K562 (cell line): ENCODE measurements around the gene NDRG4. TPM values are rescaled to one million over a fixed set of nuclear protein-coding genes. Genes with fewer than 3 reads are reported as not detected.

Experiments
- ATAC-seq: fragments of 200-7000 bp; cut with Tn5 transposase; 3 replicates; pipeline ENCODE4 v1.9.1; 2020; ENCODE audit warnings: moderate library complexity
- BruUV-seq: library from RNA; stranded (reverse); fragments of 400-500 nt; replicated peaks from 2 replicates; lab custom pipeline; 2021; lab: Mats Ljungman, UMichigan
- CTCF ChIA-PET: fragments of 300-600 bp; formaldehyde crosslinking; extraction: SDS; loops from one replicate; lab custom pipeline; 2021; ENCODE audit warnings: low intra/inter-chr PET ratio; lab: Yijun Ruan, JAX
- POLR2A ChIA-PET: fragments of 300-600, 350-650 bp; sonication (Branson Sonifier 250); formaldehyde crosslinking; extraction: SDS; loops from one replicate; lab custom pipeline; 2021; ENCODE audit warnings: antibody characterized with exemption, inconsistent platforms; lab: Yijun Ruan, JAX
- DNase-seq, 4 experiments: peaks; one replicate each; pipeline versions ENCODE4 v3.0.0 to v3.0.0-alpha.2; 2011 to 2018; ENCODE audit warnings: low spot score in 3 of 4, mixed read lengths in 3 of 4; ENCODE audit errors: extremely low read depth in 1 of 4
- FAIRE-seq: peaks from 2 replicates; lab custom pipeline; 2011; peaks lifted over from hg19 to GRCh38; lab: Jason Lieb, UNC
- H2AFZ ChIP-seq: 2 replicates; pipeline ENCODE4 v1.6.0; 2011; ENCODE audit warnings: low read depth, low read length, control low read depth, inconsistent platforms
- H3K27ac ChIP-seq: fragments of 200-600 bp; 3 replicates; pipeline ENCODE4 v1.8.0; 2011; ENCODE audit warnings: low read depth, mild to moderate bottlenecking, control low read depth, inconsistent platforms, low read length, moderate library complexity, mixed read lengths; ENCODE audit errors: extremely low read depth
- H3K27me3 ChIP-seq, 2 experiments: fragments of 300-600 bp in 1 of 2; 2 replicates in 1 of 2; 3 replicates in 1 of 2; pipeline versions ENCODE4 v1.6.0 to v1.8.0; 2011; ENCODE audit warnings: inconsistent platforms in 2 of 2, low read length in 2 of 2, mild to moderate bottlenecking in 1 of 2, mixed read lengths in 1 of 2, moderate library complexity in 1 of 2; ENCODE audit not compliant: control insufficient read depth in 2 of 2, insufficient read depth in 2 of 2
- H3K36me3 ChIP-seq: fragments of 300-600 bp; 3 replicates; pipeline ENCODE4 v1.8.0; 2011; ENCODE audit warnings: mild to moderate bottlenecking, low read length, inconsistent platforms; ENCODE audit not compliant: control insufficient read depth, insufficient read depth
- H3K4me1 ChIP-seq, 2 experiments: fragments of 200-600 bp in 1 of 2; replicated peaks in 1 of 2; 2 replicates in 1 of 2; 3 replicates in 1 of 2; pipeline versions ENCODE4 v1.5.1 to v1.8.0; 2011; ENCODE audit warnings: inconsistent platforms in 2 of 2, low read length in 2 of 2, mild to moderate bottlenecking in 1 of 2, mixed read lengths in 1 of 2, moderate library complexity in 1 of 2; ENCODE audit not compliant: control insufficient read depth in 2 of 2, insufficient read depth in 2 of 2
- H3K4me2 ChIP-seq: 2 replicates; pipeline ENCODE4 v1.6.1; 2011; ENCODE audit warnings: low read length, control low read depth, inconsistent platforms, mixed read lengths; ENCODE audit not compliant: insufficient read depth
- H3K4me3 ChIP-seq: fragments of 200-600 bp; sonication (generic), shearing (Covaris generic); 2 replicates; pipeline ENCODE4 v1.5.1; 2016; ENCODE audit warnings: control low read depth, inconsistent platforms
- H3K79me2 ChIP-seq: fragments of 200-600 bp; 3 replicates; pipeline ENCODE4 v1.8.0; 2011; ENCODE audit warnings: low read length, inconsistent platforms; ENCODE audit not compliant: control insufficient read depth, insufficient read depth
- H3K9ac ChIP-seq, 2 experiments: 2 replicates each; pipeline versions ENCODE4 v1.6.0 to v1.6.1; 2011; ENCODE audit warnings: low read depth in 2 of 2, low read length in 2 of 2, control low read depth in 1 of 2, inconsistent platforms in 1 of 2, mild to moderate bottlenecking in 1 of 2, mixed read lengths in 1 of 2; ENCODE audit not compliant: insufficient read depth in 1 of 2
- H3K9me1 ChIP-seq: one replicate; pipeline ENCODE4 v1.6.0; 2011; ENCODE audit warnings: inconsistent platforms, mild to moderate bottlenecking, low read length, moderate library complexity; ENCODE audit not compliant: control insufficient read depth, insufficient read depth
- H3K9me3 ChIP-seq: replicated peaks from 2 replicates; pipeline ENCODE4 v1.5.1; 2011; ENCODE audit warnings: low read depth, low read length, inconsistent platforms; ENCODE audit not compliant: control insufficient read depth, insufficient read depth
- H4K20me1 ChIP-seq: replicated peaks from 2 replicates; pipeline ENCODE4 v1.6.1; 2011; ENCODE audit warnings: low read length, inconsistent platforms, mixed read lengths; ENCODE audit not compliant: control insufficient read depth, insufficient read depth
- BCL6 ChIP-seq: fragments of 250-450 bp; sonication (Bioruptor Pico); IDR thresholded peaks from 2 replicates; pipeline ENCODE4 v1.4.0; 2020
- CSDE1 ChIP-seq, 2 experiments: fragments of 450-650 bp; IDR thresholded peaks; 2 replicates each; pipeline ENCODE4 v1.6.1; 2016; ENCODE audit warnings: mild to moderate bottlenecking in 1 of 2
- JUNB ChIP-seq: fragments of 450-650 bp; formaldehyde crosslinking; conservative IDR thresholded peaks from 2 replicates; pipeline ENCODE4 v1.4.0; 2020; ENCODE audit warnings: mild to moderate bottlenecking
- KHSRP ChIP-seq: fragments of 450-650 bp; IDR thresholded peaks from 2 replicates; pipeline ENCODE4 v1.6.1; 2017
- MXD1 ChIP-seq: fragments of 250-450 bp; sonication (Bioruptor Pico); IDR thresholded peaks from 2 replicates; pipeline ENCODE4 v1.8.0; 2021; ENCODE audit warnings: borderline replicate concordance, mild to moderate bottlenecking, moderate library complexity; ENCODE audit not compliant: poor library complexity, severe bottlenecking
- NUFIP1 ChIP-seq: fragments of 450-650 bp; IDR thresholded peaks from 2 replicates; pipeline ENCODE4 v1.6.1; 2018; ENCODE audit not compliant: partially characterized antibody
- SAFB2 ChIP-seq: fragments of 200-400 bp; formaldehyde crosslinking; IDR thresholded peaks from 2 replicates; pipeline ENCODE4 v1.6.1; 2018; ENCODE audit warnings: borderline replicate concordance, low read length, low read depth, moderate library complexity; ENCODE audit not compliant: severe bottlenecking
- TBL1XR1 ChIP-seq, 2 experiments: IDR thresholded peaks; 2 replicates each; pipeline ENCODE4 v1.6.1; 2012; ENCODE audit warnings: improper control_type of control experiment in 2 of 2, low read length in 2 of 2, mild to moderate bottlenecking in 1 of 2
- ZNF318 ChIP-seq, 2 experiments: fragments of 450-650 bp; IDR thresholded peaks; 2 replicates each; pipeline ENCODE4 v1.6.1; 2016; ENCODE audit warnings: mild to moderate bottlenecking in 2 of 2, borderline replicate concordance in 1 of 2, low read depth in 1 of 2, moderate library complexity in 1 of 2
- ZNF431 ChIP-seq: sonication (generic); formaldehyde crosslinking; IDR thresholded peaks from 2 replicates; pipeline ENCODE4 v1.8.0; 2022; ENCODE audit warnings: mild to moderate bottlenecking, missing genetic modification reagents
- WGBS: fragments of 100-300 bp; shearing (Covaris generic); methylation state at CpG from one replicate; pipeline ENCODE4 v1.1.6; 2016; ENCODE audit warnings: low coverage, mixed read lengths; ENCODE audit not compliant: insufficient coverage; ENCODE audit errors: missing lambda C conversion rate; 5-methylcytosine and 5-hydroxymethylcytosine counted together
- in situ Hi-C: fragments of 300-500 bp; cut with MboI; formaldehyde crosslinking; loops from 4 replicates; pipeline ENCODE4 v1.15.0; 2018; ENCODE audit warnings: inconsistent platforms, mixed read lengths
- intact Hi-C: fragments of 100-400 bp; cut with micrococcal nuclease; formaldehyde crosslinking; loops from 2 replicates; pipeline ENCODE4 v1.14.2; 2022
- polyA plus RNA-seq, 8 experiments: library from polyadenylated mRNA; depleted of rRNA in 4 of 8; stranded (reverse) in 5 of 8; unstranded in 3 of 8; fragments of >200 nt; fragmentation: Nextera tagmentation in 2 of 8; fragmentation: Illumina TruSeq in 1 of 8; extraction: Ambion mirVana in 2 of 8; extraction: Trizol in 1 of 8; gene quantifications; 2 replicates each; pipeline versions ENCODE4 v1.2.1 to v1.2.3, GENCODE V29; 2011 to 2014; ENCODE audit warnings: inconsistent platforms in 1 of 8, missing spikeins in 1 of 8
- total RNA-seq, 7 experiments: library from RNA; depleted of rRNA in 6 of 7; stranded (reverse); fragments of >200 nt in 6 of 7; fragmentation: Illumina TruSeq in 2 of 7; extraction: Trizol in 2 of 7; gene quantifications; 2 replicates each; pipeline versions ENCODE4 v1.2.1 to v1.2.3, GENCODE V29; 2011 to 2021; ENCODE audit warnings: low replicate concordance in 1 of 7
- TF ChIP-seq, protein P1 (sequence below): fragments of 450-650 bp; IDR thresholded peaks from one replicate; pipeline ENCODE4 v1.6.1; 2018; ENCODE audit warnings: mild to moderate bottlenecking, moderate library complexity; ENCODE audit not compliant: partially characterized antibody

The NDRG4 gene
- total and polyA plus RNA-seq, 9 of the 15 experiments (the other 6 are each of a cell fraction or from before 2014, with no cell fraction given), result 0.06 to 0.95 (median 0.28) TPM

DNA sequence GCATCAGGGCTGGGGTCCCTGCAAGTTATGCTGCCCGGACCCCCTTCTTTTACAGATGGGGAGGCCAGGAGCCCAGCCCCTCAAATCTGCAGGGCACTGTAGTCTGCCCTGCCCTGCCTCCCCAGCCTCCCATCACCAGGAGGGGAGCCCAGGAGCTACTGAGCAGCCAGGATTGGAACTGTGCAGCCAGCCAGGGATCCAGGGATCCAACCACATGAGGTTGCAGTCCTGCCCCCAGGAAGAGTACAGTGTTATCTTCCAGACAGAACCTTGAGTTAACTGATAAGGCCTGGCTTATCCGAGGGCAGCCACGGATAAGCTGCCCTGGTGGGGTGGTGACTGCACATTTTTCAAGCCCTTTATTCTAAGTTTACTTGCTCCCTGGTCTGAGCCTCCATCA is 11.4 kb upstream of the NDRG4 start:
- no TSS peak for BruUV-seq
- Histone ChIP-seq H3K27ac (no peak overlapping the region), H3K4me1 (peaks cover 10 to 25% of the 10 kb centered on the region in 2 experiments; a peak in 4 of 5 replicates), H3K79me2 (no peaks in the 10 kb centered on the region), H3K4me3 (no peak overlapping the region), H4K20me1 (no peaks in the 10 kb centered on the region; the same call in 1 of the 2 replicates), H3K9me3 (no peaks in the 10 kb centered on the region), H3K9me1 (no peaks in the 10 kb centered on the region), H3K9ac (no peak overlapping the region), H3K4me2 (0 out of 2 replicates have a peak overlapping the region, but pooled peaks have one; percentile 6), H2AFZ (no peak overlapping the region), H3K36me3 (no peaks in the 10 kb centered on the region), H3K27me3 (peaks cover 0 to 39% of the 10 kb centered on the region in 2 experiments; a peak in 4 of 5 replicates)
- DNase-seq (peak; percentile 31 to 64 (median 53)), ATAC-seq (peak; percentile 51), FAIRE-seq (peak; percentile 26)
- POLR2A ChIA-PET, result interaction anchor here (2.3 kb wide), 1 partner anchor 152 kb away, joined by 7 read pairs; no protein-coding TSS in a partner anchor
- intact Hi-C loops, result loop anchor here (5.0 to 10.0 kb wide), 3 partner anchors 364 to 584 kb away; partner anchors contain the start of gene CFAP20
- WGBS, result 4% methylated on average over 3 of the region's 3 CpGs
- CTCF ChIA-PET, result interaction anchor here (0.9 to 4.1 kb wide), 5 partner anchors 144 to 589 kb away, joined by 3 to 59 read pairs (median 7); no protein-coding TSS in a partner anchor
- in situ Hi-C loops, result no loop called here
- TF ChIP-seq SAFB2 (no peak), JUNB (CRISPR knock-in tag) (no peak), TBL1XR1 (IDR thresholded peaks at IDR 0.05; ENCODE audit: low read length in 2 of 2) (0 out of 4 replicates have a peak, but pooled peaks of 1 of the 2 experiments have one; percentile 29), ZNF318 (IDR thresholded peaks at IDR 0.05; ENCODE audit: borderline replicate concordance in 1 of 2, low read depth in 1 of 2) (no peak), BCL6 (no peak), ZNF431 (CRISPR knock-in tag) (no peak), KHSRP (no peak), MXD1 (CRISPR knock-in tag) (no peak), NUFIP1 (no peak), CSDE1 (IDR thresholded peaks at IDR 0.05) (no peak)
- TF ChIP-seq, protein P1, sequence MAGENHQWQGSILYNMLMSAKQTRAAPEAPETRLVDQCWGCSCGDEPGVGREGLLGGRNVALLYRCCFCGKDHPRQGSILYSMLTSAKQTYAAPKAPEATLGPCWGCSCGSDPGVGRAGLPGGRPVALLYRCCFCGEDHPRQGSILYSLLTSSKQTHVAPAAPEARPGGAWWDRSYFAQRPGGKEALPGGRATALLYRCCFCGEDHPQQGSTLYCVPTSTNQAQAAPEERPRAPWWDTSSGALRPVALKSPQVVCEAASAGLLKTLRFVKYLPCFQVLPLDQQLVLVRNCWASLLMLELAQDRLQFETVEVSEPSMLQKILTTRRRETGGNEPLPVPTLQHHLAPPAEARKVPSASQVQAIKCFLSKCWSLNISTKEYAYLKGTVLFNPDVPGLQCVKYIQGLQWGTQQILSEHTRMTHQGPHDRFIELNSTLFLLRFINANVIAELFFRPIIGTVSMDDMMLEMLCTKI, result no peak
